ENCODE measurements around the gene ARPP21.
"Not testable (repeated sequence)": the region's sequence is repeated elsewhere in the genome, so short reads cannot be mapped to it uniquely, and the experiment has no call there.

The ARPP21 gene

GRCh38 chr3:35787936-35788335 lies 148.6 kb downstream of the ARPP21 start:
- DNase-seq = no peak

GRCh38 chr3:35789042-35789831 lies 149.9 kb downstream of the ARPP21 start:
- DNase-seq = no peak

GRCh38 chr3:35790764-35791163 lies 151.4 kb downstream of the ARPP21 start:
- DNase-seq = no peak

GRCh38 chr3:35793667-35794066 lies 154.3 kb downstream of the ARPP21 start:
- no peak for DNase-seq

- no peak for DNase-seq
These were observed 161.7 kb downstream of the ARPP21 start for GRCh38 chr3:35800960-35801459.

- DNase-seq = no peak
These were observed 175.2 kb downstream of the ARPP21 start for GRCh38 chr3:35814531-35814930.

- not testable (repeated sequence) for DNase-seq
These were observed 176.5 kb downstream of the ARPP21 start for GRCh38 chr3:35815796-35816195.

GRCh38 chr3:35817216-35817615 lies 177.9 kb downstream of the ARPP21 start:
- no peak for DNase-seq

- DNase-seq = no peak
These were observed 192.8 kb downstream of the ARPP21 start for GRCh38 chr3:35832140-35832571.

All from EL (cell line).